DLD1 (cell line): Measurements from ENCODE around the gene HSPBAP1.
"Not testable (repeated sequence)": the region's sequence is repeated elsewhere in the genome, so short reads cannot be mapped to it uniquely, and the experiment has no call there.

ENCODE experiments used
- in situ Hi-C: cut with HindIII; loops from 2 replicates; pipeline ENCODE4 v1.10.0; 2017; ENCODE audit warnings: low sequenced_read_pairs

The HSPBAP1 gene

DNA sequence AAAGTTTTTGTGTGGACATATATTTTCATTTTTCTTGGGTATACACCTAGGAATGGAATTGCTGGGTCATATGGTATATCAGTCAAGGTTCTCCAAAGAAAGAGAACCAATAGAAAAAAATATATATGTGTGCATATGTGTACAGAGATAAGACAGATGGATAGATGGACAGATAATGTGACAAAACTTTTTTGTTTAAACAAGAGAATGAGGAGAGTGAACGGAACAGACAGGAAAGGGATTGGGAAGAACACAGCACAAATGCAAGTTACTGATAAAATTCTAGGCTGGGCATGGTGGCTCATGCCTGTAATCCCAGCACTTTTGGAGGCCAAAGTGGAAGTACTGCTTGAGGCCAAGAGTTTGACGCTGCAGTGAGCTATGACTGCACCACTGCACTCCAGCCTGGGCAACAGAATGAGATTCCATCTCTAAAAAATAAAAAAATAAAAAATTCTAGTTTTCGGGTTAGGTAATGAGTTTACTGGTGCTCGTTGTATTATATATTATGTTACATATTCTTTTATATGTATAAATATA lies 50.0 kb downstream of the HSPBAP1 start:
- in situ Hi-C loops, result no loop called here

DNA sequence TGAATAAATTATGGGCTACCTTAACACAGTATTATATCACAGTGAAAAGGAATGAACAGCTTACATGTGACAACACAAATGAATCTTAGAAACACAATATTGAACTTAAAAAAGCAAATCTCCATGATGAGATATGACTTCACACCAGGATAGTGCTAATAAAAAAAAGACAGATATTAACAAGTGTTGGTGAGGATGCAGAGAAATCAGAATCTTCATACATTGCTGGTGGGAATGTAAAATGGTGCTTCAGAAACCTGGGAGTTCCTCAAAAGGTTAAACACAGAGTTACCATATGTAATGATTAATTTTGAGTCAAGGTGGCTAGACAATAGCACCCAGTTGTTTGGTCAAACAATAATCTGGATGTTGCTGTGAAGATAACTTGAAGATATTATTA lies 51.4 kb downstream of the HSPBAP1 start:
- in situ Hi-C loops, result no loop called here

- in situ Hi-C loops, result no loop called here
These were observed 54.5 kb downstream of the HSPBAP1 start for GRCh38 chr3:122739172-122739571.

GRCh38 chr3:122732682-122733525 lies 60.7 kb downstream of the HSPBAP1 start:
- in situ Hi-C loops, result not testable (repeated sequence)

DNA sequence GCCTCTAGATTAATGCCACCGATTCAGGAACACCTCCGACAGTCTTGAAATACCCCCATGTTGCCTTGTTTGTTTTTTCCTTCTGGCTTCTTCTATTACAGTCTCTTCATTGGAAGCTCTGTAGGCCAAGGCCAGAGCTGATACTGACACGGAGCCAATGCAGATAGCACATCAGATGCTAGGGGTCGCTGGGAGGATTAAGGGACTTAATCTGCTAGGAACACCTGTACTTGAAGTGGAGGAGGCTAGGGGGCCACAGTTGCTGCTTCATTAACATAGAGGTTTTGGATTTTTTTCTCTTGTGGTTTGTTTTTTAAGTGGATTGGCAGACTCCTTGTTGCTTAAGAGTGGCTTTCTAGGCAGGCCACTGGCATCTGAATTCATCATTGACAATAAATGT lies 63.4 kb downstream of the HSPBAP1 start:
- in situ Hi-C loops, result no loop called here

- in situ Hi-C loops, result no loop called here
These were observed 64.7 kb downstream of the HSPBAP1 start for GRCh38 chr3:122728756-122729514.

DNA sequence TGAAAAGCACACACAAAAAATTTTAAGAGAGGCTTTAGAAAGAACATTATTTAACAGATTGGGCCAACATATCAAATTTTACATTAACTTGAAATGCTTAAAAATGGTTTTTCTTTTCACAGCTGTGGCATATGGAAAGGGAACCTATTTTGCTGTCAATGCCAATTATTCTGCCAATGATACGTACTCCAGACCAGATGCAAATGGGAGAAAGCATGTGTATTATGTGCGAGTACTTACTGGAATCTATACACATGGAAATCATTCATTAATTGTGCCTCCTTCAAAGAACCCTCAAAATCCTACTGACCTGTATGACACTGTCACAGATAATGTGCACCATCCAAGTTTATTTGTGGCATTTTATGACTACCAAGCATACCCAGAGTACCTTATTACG lies 65.4 kb downstream of the HSPBAP1 start:
- in situ Hi-C loops, result no loop called here

DNA sequence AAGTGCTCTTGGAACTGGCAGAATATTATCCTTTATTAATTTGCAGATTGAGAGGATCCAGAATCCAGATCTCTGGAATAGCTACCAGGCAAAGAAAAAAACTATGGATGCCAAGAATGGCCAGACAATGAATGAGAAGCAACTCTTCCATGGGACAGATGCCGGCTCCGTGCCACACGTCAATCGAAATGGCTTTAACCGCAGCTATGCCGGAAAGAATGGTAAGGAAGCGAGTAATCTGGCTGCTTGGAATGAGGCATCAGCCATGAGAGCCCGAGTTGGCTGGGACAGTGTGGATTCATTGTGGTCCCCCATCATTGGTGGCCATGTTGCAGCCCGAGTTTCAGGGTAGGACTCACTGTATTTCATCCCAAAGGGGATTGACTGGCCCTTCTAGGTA lies 65.9 kb downstream of the HSPBAP1 start:
- in situ Hi-C loops, result no loop called here

GRCh38 chr3:122727294-122727693 lies 66.3 kb downstream of the HSPBAP1 start:
- in situ Hi-C loops, result no loop called here

GRCh38 chr3:122725106-122725505 lies 68.5 kb downstream of the HSPBAP1 start:
- in situ Hi-C loops, result no loop called here

GRCh38 chr3:122719273-122719921 lies 74.2 kb downstream of the HSPBAP1 start:
- in situ Hi-C loops, result no loop called here

GRCh38 chr3:122716667-122717066 lies 77.0 kb downstream of the HSPBAP1 start:
- in situ Hi-C loops, result no loop called here

GRCh38 chr3:122714273-122714672 lies 79.4 kb downstream of the HSPBAP1 start:
- in situ Hi-C loops, result no loop called here

DNA sequence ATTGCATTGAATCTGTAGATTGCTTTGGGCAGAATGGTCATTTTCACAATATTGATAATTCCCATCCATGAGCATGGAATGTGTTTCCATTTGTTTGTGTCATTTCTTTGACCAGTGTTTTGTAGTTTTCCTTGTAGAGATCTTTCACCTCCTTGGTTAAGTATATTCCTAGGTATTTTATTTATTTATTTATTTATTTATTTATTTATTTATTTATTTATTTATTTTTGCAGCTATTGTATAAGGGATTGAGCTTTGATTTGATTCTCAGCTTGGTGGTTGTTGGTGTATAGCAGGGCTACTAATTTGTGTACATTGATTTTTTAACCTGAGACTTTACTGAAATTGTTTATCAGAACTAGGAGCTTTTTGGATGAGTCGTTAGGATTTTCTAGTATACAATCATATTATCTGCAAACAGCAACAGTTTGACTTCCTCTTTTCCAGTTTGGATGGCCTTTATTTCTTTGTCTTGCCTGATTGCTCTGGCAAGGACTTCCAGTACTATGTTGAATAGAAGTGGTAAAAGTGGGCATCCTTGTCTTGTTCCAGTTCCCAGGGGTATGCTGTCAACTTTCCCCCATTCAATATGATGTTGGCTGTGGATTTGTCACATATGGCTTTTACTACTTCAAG lies 82.9 kb downstream of the HSPBAP1 start:
- in situ Hi-C loops, result not testable (repeated sequence)

DNA sequence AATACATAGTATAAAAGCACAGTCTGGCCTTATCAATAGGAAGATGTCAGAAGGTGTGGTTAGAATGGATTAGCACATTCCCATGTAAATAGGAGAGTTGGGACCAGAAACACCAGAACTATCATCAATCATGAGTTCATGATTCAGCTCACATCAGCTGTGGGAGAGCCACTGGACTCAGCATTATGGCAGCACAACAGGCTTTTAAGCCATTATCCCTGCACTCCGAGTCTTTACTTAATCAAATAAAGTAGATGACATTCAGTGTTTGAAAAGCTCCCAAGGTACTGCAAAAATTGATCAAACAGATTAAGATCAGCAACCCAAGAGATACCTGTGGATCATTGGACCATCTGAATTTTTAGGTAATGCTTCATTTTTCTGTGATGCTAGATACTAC lies 88.3 kb downstream of the HSPBAP1 start:
- in situ Hi-C loops, result no loop called here

DNA sequence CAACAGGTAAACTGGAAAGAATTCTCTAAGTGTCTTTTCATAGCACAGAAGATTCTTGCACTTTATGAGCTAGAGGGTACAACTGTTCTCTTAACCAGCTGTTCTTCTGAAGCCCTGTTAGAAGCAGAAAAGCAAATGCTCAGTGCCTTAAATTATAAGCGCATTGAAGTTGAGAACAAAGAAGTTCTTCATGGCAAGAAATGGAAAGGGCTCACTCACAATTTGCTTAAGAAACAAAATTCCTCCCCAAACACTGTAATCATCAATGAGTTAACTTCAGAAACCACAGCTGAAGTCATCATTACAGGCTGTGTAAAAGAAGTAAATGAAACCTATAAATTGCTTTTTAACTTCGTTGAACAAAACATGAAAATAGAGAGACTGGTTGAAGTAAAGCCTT lies 93.4 kb downstream of the HSPBAP1 start:
- in situ Hi-C loops, result no loop called here

- in situ Hi-C loops, result no loop called here
These were observed 95.5 kb downstream of the HSPBAP1 start for GRCh38 chr3:122697952-122698620.

DNA sequence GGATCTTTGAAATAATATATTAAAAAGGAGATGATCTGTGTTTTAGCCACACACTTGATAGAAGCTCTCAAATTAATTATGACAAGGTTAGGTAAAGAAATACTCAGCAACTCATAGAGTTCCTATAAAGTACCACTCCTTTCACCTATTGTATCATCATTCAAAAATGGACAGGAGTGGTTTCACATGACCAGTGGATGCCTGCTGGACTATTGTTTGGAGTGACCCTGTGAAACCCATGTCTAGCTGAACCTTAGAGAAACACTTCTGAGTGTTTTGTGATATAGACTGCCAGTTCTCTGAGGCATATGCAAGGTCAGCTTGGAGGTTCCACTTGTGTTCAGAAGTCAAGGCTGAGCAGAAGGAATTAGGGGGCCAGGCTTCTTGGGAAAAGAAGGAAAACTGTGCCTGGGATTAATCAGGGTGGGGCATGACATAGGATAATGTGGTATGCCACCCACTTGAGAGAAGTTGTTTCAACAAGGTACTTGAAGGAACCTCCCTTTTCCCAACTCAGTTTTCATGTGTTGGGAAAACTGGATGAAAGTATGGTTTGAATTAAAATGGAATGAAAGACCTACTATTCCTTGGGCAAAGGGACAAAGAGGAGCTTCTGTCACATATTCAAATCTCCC lies 97.6 kb downstream of the HSPBAP1 start:
- in situ Hi-C loops, result no loop called here

GRCh38 chr3:122694966-122695365 lies 98.7 kb downstream of the HSPBAP1 start:
- in situ Hi-C loops, result no loop called here

- in situ Hi-C loops, result no loop called here
These were observed 101.0 kb downstream of the HSPBAP1 start for GRCh38 chr3:122692674-122693073.
